ENCODE results near the gene EML4. TPM values are rescaled to one million over a fixed set of nuclear protein-coding genes. Genes with fewer than 3 reads are reported as not detected.

The EML4 gene
- total RNA-seq, 4 donors from 2014 or later: 11.6 to 29.8 (median 22.4) TPM

DNA sequence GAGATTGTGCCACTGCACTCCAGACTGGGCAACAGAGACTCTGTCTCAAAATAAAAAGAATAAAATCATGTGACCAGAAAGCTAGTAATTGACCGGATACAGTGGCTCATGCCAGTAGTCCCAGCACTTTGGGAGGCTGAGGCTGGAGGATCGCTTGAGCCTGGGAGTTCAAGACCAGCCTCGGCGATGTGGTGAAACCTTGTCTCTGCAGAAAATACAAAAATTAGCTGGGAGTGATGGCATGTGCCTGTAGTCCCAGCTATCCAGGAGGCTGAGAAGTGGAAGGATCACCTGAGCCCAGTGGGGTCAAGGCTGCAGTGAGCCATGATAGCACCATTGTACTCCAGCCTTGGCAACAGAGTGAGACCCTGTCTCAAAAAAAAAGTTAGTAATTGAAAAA lies 155.1 kb downstream of the EML4 start:
- no peak for DNase-seq
- no peak for TF ChIP-seq POLR2A (IDR thresholded peaks at IDR 0.05)
- TF ChIP-seq, protein P1, sequence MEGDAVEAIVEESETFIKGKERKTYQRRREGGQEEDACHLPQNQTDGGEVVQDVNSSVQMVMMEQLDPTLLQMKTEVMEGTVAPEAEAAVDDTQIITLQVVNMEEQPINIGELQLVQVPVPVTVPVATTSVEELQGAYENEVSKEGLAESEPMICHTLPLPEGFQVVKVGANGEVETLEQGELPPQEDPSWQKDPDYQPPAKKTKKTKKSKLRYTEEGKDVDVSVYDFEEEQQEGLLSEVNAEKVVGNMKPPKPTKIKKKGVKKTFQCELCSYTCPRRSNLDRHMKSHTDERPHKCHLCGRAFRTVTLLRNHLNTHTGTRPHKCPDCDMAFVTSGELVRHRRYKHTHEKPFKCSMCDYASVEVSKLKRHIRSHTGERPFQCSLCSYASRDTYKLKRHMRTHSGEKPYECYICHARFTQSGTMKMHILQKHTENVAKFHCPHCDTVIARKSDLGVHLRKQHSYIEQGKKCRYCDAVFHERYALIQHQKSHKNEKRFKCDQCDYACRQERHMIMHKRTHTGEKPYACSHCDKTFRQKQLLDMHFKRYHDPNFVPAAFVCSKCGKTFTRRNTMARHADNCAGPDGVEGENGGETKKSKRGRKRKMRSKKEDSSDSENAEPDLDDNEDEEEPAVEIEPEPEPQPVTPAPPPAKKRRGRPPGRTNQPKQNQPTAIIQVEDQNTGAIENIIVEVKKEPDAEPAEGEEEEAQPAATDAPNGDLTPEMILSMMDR (IDR thresholded peaks at IDR 0.05): no peak
- peaks cover 0 to 14% (median 0%) of the 10 kb centered on the region in 3 donors for H3K4me1 ChIP-seq
- intact Hi-C loops (cut with DNase I): loop anchor here (10.0 kb wide), 1 partner anchor 229 kb away; no protein-coding TSS in a partner anchor
- H3K9me3 ChIP-seq: no peaks in the 10 kb centered on the region
- WGBS, 2 donors: 98 to 100% methylated on average over 4 of the region's 4 CpGs
- H3K27me3 ChIP-seq: no peaks in the 10 kb centered on the region
- peaks cover 0 to 27% (median under 1%) of the 10 kb centered on the region in 3 donors for H3K36me3 ChIP-seq
- H3K4me3 ChIP-seq: no peak overlapping the region
- H3K27ac ChIP-seq: no peak overlapping the region

DNA sequence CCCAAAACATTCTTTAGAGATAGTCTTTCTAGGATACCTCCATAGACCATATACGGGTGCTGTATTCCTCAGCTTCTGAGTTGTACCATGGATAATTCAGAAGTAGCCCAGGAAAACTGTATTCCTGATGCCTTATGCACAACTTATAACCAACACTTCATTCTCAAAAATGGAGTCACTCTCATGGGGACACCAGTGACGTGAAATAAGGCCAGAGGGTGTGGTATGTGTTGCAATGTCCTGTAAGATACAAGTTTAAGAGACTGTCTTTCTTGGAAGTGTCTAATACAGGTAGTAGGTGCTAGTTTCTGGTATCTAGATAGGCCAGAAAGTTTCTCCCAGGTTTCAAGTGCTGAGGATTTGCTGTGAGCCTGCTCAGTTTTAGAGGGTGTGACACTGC lies 155.8 kb downstream of the EML4 start:
- Histone ChIP-seq H3K4me3 (no peak overlapping the region), H3K9me3 (no peaks in the 10 kb centered on the region), H3K4me1 (peaks cover 0 to 14% (median 0%) of the 10 kb centered on the region in 3 donors), H3K27me3 (no peaks in the 10 kb centered on the region), H3K36me3 (peaks cover 0 to 29% (median 3%) of the 10 kb centered on the region in 3 donors), H3K27ac (no peak overlapping the region)
- intact Hi-C loops (cut with DNase I): loop anchor here (10.0 kb wide), 1 partner anchor 230 kb away; no protein-coding TSS in a partner anchor
- no peak for TF ChIP-seq POLR2A (IDR thresholded peaks at IDR 0.05)
- TF ChIP-seq, protein P1 (IDR thresholded peaks at IDR 0.05): no peak
- 67 to 85% methylated on average over 2 of the region's 2 CpGs for WGBS, 2 donors
- no peak for DNase-seq

DNA sequence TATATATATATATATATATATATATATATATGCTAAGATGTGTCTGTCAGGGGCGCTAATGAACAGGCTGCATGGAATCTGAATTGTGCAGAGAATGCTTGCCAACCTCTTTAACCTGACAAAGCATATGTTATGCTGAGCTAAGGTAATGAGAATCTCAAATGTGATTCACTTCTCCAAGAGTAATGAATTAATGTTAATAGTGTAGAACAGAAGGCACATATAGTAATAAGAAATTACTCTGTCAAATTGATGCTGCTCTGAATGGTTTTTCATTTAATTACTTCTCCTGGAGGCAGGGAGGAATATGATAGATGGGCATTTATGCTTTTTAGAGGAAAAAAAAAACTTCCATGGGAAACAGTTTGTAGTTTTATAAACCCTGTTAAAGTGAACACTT lies 156.5 kb downstream of the EML4 start:
- Histone ChIP-seq H3K9me3 (no peaks in the 10 kb centered on the region), H3K4me3 (no peak overlapping the region), H3K27ac (no peak overlapping the region), H3K4me1 (peaks cover 0 to 14% (median 0%) of the 10 kb centered on the region in 3 donors), H3K27me3 (no peaks in the 10 kb centered on the region), H3K36me3 (peaks cover 0 to 33% (median 4%) of the 10 kb centered on the region in 3 donors)
- TF ChIP-seq, protein P1 (IDR thresholded peaks at IDR 0.05): no peak
- no peak for TF ChIP-seq POLR2A (IDR thresholded peaks at IDR 0.05)
- WGBS, 2 donors: 86% methylated on average over 1 of the region's 1 CpG; no CpG with 5 or more reads in 1 of the 2 donors
- intact Hi-C loops (cut with DNase I): loop anchor here (10.0 kb wide), 1 partner anchor 231 kb away; no protein-coding TSS in a partner anchor
- DNase-seq: no peak

DNA sequence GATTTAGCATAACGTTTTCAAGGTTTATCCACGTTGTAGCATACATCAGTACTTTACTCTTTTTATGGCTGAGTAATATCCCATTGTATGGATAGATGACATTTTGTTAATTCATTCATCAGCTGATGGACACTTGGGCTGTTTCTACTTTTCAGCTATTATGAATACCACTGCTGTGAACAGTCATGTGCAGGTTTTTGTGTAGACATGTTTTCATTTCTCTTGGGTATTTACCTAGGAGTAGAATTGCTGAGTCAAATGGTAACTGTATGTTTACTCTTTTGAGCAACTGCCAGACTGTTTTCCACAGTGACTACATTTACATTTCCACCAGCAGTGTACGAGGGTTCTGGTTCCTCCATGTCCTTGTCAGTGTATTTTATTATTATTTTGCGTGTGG lies 158.0 kb downstream of the EML4 start:
- TF ChIP-seq POLR2A (IDR thresholded peaks at IDR 0.05): no peak
- TF ChIP-seq, protein P1 (IDR thresholded peaks at IDR 0.05): no peak
- 36 to 41% methylated on average over 4 of the region's 4 CpGs for WGBS, 2 donors
- intact Hi-C loops (cut with DNase I): loop anchor here (10.0 kb wide), 1 partner anchor 232 kb away; no protein-coding TSS in a partner anchor

DNA sequence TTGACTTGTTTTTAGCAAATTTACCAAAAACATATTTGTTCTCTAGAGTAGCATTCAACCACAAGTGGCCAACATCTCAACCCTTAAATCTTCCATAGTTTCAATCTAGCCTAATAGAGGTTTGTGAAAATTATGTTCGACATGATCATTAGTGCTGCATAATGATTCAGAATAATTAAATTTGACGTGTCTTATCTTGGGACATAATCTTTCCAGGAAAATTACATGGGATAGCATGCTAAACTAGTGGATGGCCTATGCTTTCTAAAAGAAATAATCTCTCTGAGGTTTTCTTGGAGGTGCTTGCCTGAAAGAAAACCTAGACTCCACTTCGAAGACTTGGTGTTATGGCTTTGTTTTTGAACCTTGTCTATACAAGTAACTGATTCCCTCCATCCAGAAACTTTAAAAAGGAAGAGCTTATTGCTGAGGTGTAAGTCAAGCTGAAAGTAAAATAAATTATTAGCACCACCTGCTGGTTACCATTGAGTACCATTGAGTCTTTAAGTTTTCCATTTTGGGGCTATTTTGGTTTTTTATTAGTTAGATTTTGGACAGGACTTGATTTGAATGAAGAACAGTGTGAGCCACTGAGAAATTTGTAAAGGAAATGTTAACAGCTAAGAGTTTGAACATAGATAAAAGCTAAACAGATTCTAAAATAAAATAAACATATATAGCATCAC lies 159.1 kb downstream of the EML4 start:
- 54 to 55% methylated on average over 3 of the region's 3 CpGs for WGBS, 2 donors
- no peak overlapping the region for H3K27ac ChIP-seq
- no peaks in the 10 kb centered on the region for H3K27me3 ChIP-seq
- intact Hi-C loops (cut with DNase I): loop anchor here (10.0 kb wide), 1 partner anchor 233 kb away; no protein-coding TSS in a partner anchor
- H3K36me3 ChIP-seq: peaks cover 0 to 54% (median 4%) of the 10 kb centered on the region in 3 donors
- TF ChIP-seq, protein P1 (IDR thresholded peaks at IDR 0.05): peak in 5 of 6 experiments; percentile 36 to 59 (median 49)
- TF ChIP-seq POLR2A (IDR thresholded peaks at IDR 0.05): no peak
- H3K4me1 ChIP-seq: peaks cover 0 to 14% (median 0%) of the 10 kb centered on the region in 3 donors
- no peak overlapping the region for H3K4me3 ChIP-seq
- no peak for DNase-seq
- H3K9me3 ChIP-seq: no peaks in the 10 kb centered on the region

More for the DNA sequence above, 158.0 kb downstream of the EML4 start:
- Histone ChIP-seq H3K4me1 (peaks cover 0 to 14% (median 0%) of the 10 kb centered on the region in 3 donors), H3K36me3 (peaks cover 0 to 43% (median 4%) of the 10 kb centered on the region in 3 donors), H3K4me3 (no peak overlapping the region), H3K27ac (no peak overlapping the region), H3K9me3 (no peaks in the 10 kb centered on the region), H3K27me3 (no peaks in the 10 kb centered on the region)
- no peak for DNase-seq
